Measurements from ENCODE around the gene BAIAP2.

The BAIAP2 gene

DNA sequence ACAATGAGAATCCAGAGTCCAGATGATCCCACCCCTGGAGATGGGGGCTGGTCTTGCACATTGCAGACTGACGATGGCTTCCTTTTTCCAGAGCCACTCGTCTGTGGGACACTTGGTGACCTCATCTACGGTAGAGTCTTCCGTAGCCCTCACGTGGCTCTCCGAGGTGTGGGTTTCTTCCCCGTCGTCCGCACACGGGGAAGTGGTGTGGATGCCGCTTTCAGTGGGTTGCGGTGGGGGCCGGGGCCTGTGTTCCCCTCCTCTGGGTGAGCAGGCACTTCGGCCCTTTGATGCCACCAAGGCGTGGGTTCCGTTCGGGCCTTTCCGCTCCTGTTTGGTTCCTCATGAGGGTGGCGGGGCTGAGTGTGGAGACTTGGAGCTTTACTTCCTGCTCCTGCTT lies 21.4 kb downstream of the BAIAP2 start:
- DNase-seq, result no peak

DNA sequence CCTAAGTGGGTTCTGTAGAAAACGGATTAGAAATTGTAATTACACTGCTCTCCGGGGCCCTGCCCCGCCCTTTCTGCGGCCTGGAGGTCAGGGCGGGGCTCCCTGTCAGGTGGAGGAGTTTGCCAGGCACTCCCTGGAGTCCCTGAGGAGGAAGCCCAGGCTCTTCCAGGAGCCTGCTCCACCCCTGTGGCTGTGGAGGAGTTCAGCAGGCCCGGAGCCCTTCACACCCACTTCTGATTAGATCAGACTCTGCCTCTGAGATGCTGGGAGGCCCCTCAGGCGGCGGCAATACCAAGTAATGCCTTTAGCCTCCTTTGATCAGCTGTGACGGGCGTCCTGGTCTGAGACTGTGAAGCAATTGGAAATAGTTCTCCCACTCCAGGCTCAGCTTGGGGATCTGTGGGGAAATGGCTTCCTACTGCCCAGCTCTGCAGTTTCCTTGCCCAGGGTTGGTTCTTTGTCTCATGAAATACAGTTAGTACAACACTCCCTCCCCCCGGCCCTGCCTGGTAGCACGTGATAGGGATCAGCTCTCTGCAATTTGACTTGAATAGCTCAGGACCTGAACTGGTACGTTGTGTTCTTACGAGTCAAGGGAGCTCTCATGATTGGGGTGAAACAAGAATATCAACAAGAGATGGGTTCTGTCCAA lies 22.3 kb downstream of the BAIAP2 start:
- no peak for DNase-seq

- DNase-seq, result no peak
Measured at GRCh38 chr17:81057777-81058176, 22.8 kb downstream of the BAIAP2 start.

GRCh38 chr17:81058263-81058871 lies 23.4 kb downstream of the BAIAP2 start:
- DNase-seq, result no peak

- no peak for DNase-seq
Measured at GRCh38 chr17:81059026-81059425, 24.1 kb downstream of the BAIAP2 start.

DNA sequence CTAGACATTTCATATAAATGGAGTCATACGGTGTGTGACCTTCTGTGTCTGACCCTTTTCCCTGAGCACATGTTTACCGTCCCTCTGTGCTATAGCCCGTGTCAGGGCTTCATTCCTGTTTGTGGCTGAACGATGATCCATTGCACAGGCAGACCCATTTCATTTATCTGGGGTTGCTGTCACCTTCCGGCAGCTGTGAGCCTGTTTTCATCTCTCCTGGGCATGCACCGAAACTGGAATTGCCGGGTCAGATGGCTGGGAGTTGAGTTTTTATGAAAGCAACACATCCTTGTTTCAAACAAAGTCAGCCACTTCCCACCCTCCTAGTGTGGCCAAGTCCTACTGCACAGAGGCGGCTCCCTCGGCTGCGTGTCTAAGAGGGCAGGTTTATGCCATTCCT lies 25.5 kb downstream of the BAIAP2 start:
- no peak for DNase-seq

DNA sequence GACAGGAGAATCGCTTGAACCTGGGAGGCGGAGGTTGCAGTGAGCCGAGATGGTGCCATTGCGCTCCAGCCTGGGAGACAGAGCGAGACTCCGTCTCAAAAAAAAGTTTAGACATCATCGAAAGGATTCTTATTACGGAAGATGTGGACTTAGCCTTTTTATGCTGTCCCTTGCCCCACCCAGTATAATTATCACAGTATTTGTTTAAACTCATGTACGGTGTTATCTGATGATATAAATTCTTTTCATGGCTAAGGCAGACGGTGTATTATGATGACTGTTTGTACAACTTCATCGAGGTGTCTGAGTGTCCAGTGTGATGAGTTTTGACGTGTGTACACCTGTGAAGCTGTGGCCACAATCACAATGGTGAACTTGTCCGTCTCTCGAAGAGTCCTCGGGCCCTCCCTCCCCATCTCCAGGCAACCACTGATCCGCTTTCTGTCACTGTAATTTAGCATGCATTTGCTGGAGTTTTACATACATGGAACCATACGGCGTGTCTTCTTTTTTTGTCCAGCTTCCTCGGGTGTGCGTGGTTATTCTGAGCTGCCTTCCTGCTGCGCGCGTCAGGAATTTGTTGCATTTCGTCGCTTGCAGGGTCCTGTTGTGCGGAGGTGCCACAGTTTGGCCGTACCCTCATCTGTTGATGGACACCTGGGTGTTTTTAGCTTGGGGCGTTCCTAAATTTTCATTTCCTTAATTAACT lies 26.2 kb downstream of the BAIAP2 start:
- no peak for DNase-seq

DNA sequence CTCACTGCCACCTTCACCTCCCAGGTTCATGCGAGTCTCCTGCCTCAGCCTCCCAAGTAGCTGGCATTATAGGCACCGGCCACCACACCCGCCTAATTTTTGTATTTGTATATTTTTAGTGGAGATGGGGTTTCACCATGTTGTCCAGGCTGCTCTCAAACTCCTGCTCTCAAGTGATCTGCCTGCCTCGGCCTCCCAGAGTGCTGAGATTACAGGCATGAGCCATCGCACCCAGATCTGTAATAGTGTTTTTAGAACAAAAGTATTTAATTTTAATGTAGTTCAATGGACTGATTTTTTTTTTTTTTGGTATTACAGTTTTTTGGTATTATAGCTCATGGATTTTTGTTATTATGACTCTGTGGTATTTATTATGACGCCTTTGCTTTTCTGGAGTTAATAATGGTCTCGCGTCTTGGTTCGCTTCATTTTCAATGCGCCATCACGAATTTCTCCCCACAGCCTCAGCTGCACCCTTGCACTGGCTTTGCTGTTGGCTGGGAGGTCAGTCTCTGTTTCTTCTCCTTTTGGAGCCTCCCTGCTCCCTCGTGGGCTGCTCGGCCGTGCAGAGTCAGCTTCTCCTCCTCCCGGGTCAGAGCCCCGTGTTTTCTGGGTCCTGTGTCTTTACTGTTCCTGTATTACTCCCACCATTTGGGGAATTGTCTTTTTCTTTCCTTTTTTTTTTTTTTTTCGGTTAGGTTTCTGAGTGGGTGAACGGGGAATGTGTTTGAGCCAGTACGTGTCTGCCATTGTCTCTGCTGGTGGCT lies 27.2 kb downstream of the BAIAP2 start:
- no peak for DNase-seq

DNA sequence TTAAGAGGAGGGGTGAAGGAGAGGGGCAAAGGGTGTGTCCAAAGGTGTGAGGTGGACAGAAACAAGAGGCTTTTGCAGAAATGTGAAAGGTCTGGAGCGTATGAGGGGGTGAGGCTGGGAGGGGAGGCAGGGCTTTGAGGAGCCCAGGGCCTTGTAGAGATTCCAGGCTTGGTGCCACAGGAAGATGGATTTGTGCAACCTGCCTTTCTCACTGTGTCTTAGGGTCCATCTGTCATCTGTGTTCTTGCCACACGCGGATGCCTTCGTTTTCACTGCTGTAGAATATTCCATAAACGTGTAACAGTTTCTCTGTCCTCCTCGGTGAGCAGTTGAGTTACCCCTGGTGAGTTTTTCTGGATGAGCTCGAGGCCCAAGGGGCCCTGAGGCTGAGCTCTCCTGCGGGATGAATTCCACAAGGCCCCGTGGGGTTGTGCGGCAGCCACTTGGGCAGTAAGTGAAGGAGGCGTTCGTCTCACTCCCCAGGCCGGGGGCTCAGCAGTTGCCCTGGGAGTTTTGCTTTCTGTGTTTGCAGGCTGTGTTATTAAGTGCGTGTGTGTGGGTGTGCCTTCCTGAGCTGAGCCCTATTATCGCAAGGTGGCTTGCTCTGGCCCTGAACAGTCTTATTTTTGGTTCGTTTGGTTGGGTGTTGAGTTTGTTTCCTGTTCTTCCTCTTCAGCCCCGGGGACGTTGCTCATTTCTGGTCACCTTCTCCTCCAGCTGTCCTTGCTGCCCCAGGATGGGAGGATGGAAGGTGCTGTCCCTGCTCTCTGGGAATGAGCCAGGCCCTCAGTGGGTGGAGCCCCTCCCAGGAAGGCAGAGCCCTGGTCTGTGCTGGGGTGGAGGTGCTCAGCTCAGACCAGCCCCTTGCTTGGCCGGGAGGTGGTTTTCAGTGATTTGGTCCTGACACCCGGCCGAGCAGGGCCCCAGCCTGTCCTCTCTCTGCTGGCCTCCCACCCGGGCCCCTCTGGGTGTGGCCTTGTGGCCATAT lies 28.4 kb downstream of the BAIAP2 start:
- no peak for DNase-seq

GRCh38 chr17:81064678-81065475 lies 29.9 kb downstream of the BAIAP2 start:
- DNase-seq, result no peak

DNA sequence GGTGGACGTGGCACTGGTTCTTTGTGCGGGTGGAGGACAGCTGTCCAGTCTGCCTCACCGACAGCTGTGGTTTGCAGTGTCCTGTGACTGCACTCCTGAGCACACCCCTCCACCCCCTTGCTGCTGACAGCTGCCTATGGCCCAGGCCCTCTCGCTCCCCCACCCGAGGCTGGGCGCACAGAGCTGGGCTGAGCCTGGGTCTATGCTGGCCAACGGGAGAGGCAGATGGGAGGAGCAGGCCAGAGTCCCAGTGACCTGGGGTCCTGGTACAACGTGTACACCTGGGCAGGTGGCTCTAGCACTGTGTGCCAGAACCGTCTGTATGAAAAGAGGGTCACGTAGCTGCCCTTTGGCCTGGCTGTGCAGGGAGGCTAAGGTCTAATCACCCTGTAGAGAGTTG lies 30.5 kb downstream of the BAIAP2 start:
- DNase-seq, result no peak

- no peak for DNase-seq
Measured at GRCh38 chr17:81066072-81066471, 31.1 kb downstream of the BAIAP2 start.

DNA sequence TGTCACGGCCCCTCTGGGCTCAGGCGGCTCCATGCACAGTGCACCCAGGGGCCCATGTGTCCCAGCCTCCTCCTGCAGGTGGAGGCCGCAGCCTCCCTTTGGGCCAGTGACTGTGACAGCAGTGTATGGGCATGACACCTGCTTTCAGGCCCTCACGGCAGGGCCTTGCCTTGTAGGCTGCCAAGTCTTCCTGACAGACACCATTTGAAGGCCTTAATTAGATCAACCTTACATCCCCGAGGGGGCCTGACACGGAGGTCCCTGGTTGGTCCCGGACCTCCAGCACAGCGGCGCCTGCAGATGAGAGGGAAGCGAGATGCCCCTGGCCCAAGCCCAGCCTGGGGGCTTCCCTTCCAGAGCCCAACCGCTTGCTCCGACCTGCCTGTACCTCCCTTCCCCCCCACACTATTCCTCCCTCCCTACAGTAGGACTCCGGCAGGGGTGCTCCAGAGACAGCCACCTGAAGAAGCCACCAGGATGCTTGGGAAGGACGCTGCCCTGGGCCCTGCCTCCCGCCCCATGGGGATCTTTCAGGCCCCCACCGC lies 31.9 kb downstream of the BAIAP2 start:
- DNase-seq, result no peak

DNA sequence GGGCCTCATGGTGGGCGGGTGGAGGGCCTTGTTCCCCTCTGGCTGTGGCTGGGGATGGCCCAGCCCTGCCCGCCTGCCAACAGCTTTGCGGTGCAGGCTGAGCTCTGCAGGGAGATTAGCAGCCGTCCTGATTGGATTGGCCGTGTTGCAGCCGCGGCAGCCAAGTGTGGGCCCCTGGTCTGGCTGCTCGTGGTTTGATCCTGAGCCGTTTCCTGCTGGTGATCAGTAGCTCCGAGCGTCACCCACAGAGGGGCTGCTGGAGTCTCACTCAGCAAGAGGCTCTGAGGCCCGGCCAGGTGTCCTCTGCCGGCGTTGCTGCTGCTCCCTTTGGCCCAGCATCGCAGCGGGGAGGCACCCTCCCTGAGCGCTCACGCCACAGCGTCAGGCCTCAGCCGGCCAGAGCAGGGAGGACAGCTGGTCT lies 32.5 kb downstream of the BAIAP2 start:
- no peak for DNase-seq

DNA sequence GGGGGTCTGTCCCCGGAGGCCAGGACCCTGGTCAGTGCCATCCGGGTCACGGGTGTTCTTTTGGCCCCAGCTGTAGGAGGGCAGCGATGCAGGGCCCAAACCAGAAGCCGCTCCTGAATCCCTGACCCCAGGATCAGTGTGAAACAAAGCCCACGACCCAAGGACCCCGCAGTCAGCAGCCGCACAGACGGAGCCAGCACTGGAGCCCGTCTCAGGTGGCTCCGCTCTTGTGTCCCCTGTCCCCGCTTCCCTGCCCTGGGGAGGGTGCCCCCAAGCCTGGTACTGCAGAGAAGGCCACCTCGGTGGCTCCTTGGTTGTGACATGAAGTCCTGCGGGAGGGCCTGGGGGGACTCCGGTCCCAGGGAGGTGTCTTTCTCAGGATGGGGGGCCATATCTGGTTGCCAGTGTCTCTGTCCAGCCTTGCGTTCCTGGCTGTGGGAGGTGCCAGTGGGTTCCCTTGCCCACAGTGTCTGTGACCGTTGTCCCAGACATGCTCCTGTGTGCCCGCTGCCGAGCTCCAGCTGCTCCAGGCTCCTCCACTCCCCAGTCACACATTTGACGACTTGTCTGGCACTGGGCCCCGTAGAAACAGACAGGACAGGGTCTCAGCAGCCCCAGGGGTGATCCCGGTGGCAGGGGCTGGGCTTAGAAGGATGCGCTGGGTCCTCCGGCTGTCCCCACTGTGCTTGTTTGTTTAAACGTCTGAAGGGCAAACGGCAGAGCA lies 33.6 kb downstream of the BAIAP2 start:
- no peak for DNase-seq

- no peak for DNase-seq
Measured at GRCh38 chr17:81069135-81069645, 34.2 kb downstream of the BAIAP2 start.

DNA sequence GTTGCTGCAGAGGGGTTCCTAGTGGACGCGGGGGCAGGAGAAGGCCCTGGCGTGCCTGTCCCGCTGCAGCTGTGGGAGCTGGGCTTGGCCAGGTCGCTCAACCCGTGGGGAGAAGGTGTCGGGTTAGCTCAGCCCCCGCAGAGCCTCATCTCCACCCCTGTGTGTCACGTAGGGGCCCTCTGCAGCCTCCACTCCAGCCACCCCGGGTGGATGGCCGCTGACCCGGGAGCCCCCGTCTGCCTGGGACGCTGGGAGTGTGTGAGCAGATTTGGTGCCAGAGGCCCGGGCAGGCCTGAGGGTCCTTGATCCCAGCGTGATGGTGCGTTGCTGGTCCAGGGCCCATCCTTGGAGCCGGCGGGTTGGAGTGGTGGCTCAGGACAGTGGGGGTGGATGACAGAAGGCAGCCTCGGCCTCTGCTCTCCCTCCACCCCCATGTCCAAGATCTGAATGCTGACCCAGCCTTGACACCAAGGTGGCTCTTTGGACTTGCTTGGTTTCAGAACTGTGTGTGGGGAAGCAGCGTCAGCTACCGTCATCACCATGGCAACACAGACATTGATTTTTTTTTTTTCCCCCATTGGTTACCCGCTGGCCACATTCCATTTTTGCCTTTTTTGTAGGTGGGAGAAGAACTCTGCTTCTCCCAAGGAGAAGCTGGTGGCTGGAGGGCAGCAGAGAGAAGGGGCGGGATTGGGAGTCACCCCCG lies 35.7 kb downstream of the BAIAP2 start:
- no peak for DNase-seq

DNA sequence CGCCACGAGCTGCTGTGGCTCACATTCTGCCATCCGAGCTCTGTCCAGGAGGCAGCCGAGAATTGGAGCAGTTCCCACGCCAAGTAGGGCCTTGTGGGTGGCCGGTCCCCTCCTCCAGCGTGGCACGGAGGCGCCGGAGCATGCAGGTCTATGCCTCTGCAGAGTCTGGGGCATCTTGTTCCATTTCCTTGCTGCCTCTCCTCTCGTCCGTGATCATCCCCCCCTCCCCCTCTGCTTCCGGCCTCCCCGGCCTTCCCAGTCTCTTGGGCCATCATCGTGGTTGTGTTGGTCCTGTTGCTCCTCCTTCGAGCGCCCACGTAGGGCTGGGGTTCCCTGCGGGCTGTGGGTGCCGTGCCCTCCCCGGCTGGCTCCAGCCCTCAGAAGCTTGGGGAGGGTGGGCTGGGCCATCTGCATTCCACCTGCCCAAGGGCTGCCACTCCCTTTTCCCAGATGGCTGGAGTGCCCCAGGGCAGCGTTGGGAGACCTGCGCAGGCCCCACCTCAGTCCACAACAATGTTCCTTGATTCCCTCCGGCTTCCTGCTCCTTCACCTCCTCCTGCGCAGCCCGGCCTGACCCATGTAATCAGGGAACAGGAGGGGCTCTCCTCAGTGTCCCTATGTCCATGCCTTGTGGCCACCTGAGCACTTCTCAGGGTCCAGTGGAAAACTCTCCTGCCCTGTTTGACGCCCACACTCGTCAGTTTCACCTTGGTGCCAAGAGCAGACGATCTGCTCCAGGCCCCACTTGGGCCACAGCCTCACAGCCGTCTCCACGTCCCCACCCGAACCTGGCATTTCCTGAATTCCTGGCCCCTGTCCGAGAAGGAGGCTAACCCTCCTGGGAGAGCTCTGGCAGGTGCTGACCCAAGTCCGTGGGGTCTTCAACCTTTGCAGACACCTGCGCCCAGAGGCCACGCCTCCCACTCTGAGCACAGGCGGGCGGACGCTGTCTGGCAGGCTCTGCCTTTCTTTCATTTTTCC lies 37.1 kb downstream of the BAIAP2 start:
- no peak for DNase-seq
